Liver (tissue), 9 donors: ENCODE results near the gene COMMD6. TPM values are rescaled to one million over a fixed set of nuclear protein-coding genes. Genes with fewer than 3 reads are reported as not detected.
A peak's percentile ranks its signal among the peaks of the same experiment; 100 is the strongest.

Source experiments
- DNase-seq: peaks from one replicate; pipeline ENCODE4 v3.0.0-alpha.2; 2017; ENCODE audit warnings: low spot score
- H3K27ac ChIP-seq, 2 donors: one replicate each; pipeline ENCODE4 v1.7.0; 2013; ENCODE audit warnings: inconsistent platforms in 2 of 2, low read length in 2 of 2, control low read depth in 1 of 2, low read depth in 1 of 2, mild to moderate bottlenecking in 1 of 2
- H3K27me3 ChIP-seq, 4 donors: one replicate each; pipeline versions ENCODE4 v1.6.1 to v1.7.0; 2013; ENCODE audit warnings: low read length in 3 of 4, inconsistent platforms in 1 of 4, mild to moderate bottlenecking in 1 of 4, moderate library complexity in 1 of 4; ENCODE audit not compliant: control insufficient read depth in 4 of 4, insufficient read depth in 4 of 4
- H3K36me3 ChIP-seq, 4 donors: one replicate each; pipeline versions ENCODE4 v1.6.1 to v1.7.0; 2013; ENCODE audit warnings: low read length in 3 of 4, mild to moderate bottlenecking in 3 of 4, low read depth in 1 of 4, moderate library complexity in 1 of 4; ENCODE audit not compliant: control insufficient read depth in 4 of 4, insufficient read depth in 3 of 4
- H3K4me1 ChIP-seq, 4 donors: one replicate each; pipeline versions ENCODE4 v1.6.1 to v1.7.0; 2013; ENCODE audit warnings: low read length in 3 of 4, mild to moderate bottlenecking in 3 of 4, moderate library complexity in 1 of 4; ENCODE audit not compliant: control insufficient read depth in 4 of 4, insufficient read depth in 4 of 4
- H3K4me3 ChIP-seq, 3 donors: one replicate each; pipeline versions ENCODE4 v1.6.1 to v1.7.0; 2013; ENCODE audit warnings: low read length in 3 of 3, control low read depth in 1 of 3, low read depth in 1 of 3, mild to moderate bottlenecking in 1 of 3
- H3K9ac ChIP-seq, 2 donors: one replicate each; pipeline ENCODE4 v1.7.0; 2013; ENCODE audit warnings: low read length in 2 of 2, mild to moderate bottlenecking in 2 of 2, moderate library complexity in 2 of 2, control low read depth in 1 of 2, low read depth in 1 of 2
- H3K9me3 ChIP-seq, 4 donors: one replicate each; pipeline versions ENCODE4 v1.6.1 to v1.7.0; 2013; ENCODE audit warnings: low read length in 3 of 4; ENCODE audit not compliant: control insufficient read depth in 4 of 4
- EGR1 ChIP-seq, 2 donors: IDR thresholded peaks; 2 replicates each; pipeline ENCODE4 v1.6.1; 2016 to 2018; ENCODE audit warnings: antibody characterized with exemption in 2 of 2, low read depth in 2 of 2
- FOXA2 ChIP-seq: IDR thresholded peaks from 2 replicates; pipeline ENCODE4 v1.6.1; 2016; ENCODE audit warnings: antibody characterized with exemption
- GABPA ChIP-seq, 2 donors: IDR thresholded peaks in 1 of 2; conservative IDR thresholded peaks in 1 of 2; 2 replicates each; pipeline ENCODE4 v1.6.1; 2016; ENCODE audit warnings: antibody characterized with exemption in 2 of 2, mild to moderate bottlenecking in 1 of 2, moderate library complexity in 1 of 2
- HNF4A ChIP-seq, 2 donors: conservative IDR thresholded peaks; 2 replicates each; pipeline ENCODE4 v1.6.1; 2016; ENCODE audit warnings: antibody characterized with exemption in 2 of 2, mild to moderate bottlenecking in 2 of 2
- JUND ChIP-seq, 2 donors: IDR thresholded peaks; 2 replicates each; pipeline ENCODE4 v1.6.1; 2016; ENCODE audit warnings: antibody characterized with exemption in 2 of 2
- RAD21 ChIP-seq, 2 donors: IDR thresholded peaks; 2 replicates each; pipeline ENCODE4 v1.6.1; 2016; ENCODE audit warnings: antibody characterized with exemption in 2 of 2, mild to moderate bottlenecking in 2 of 2
- RXRA ChIP-seq, 2 donors: IDR thresholded peaks; 2 replicates each; pipeline ENCODE4 v1.6.1; 2017 to 2018; ENCODE audit warnings: antibody characterized with exemption in 2 of 2, mild to moderate bottlenecking in 1 of 2
- SP1 ChIP-seq: IDR thresholded peaks from 2 replicates; pipeline ENCODE4 v1.6.1; 2018; ENCODE audit warnings: antibody characterized with exemption, mild to moderate bottlenecking
- TAF1 ChIP-seq: conservative IDR thresholded peaks from 2 replicates; pipeline ENCODE4 v1.6.1; 2016; ENCODE audit warnings: antibody characterized with exemption, mild to moderate bottlenecking
- YY1 ChIP-seq: IDR thresholded peaks from 2 replicates; pipeline ENCODE4 v1.6.1; 2016; ENCODE audit warnings: antibody characterized with exemption, mild to moderate bottlenecking
- WGBS: extraction: QIAGEN DNeasy Blood & Tissue Kit; methylation state at CpG from one replicate; pipeline ENCODE4 v1.1.7; 2013; 5-methylcytosine and 5-hydroxymethylcytosine counted together
- polyA plus RNA-seq, 2 donors: library from polyadenylated mRNA; stranded (reverse) in 1 of 2; unstranded in 1 of 2; fragments of 200-250 nt in 1 of 2; fragments of >200 nt in 1 of 2; fragmentation: Nextera tagmentation in 1 of 2; extraction: Ambion mirVana in 1 of 2; gene quantifications; one replicate each; pipeline versions ENCODE4 v1.2.1 to v1.2.3, GENCODE V29; 2013 to 2015
- total RNA-seq, 2 donors: library from RNA; depleted of rRNA; stranded (reverse); fragments of >200 nt; gene quantifications; one replicate each; pipeline ENCODE4 v1.2.3, GENCODE V29; 2014
- TF ChIP-seq, protein P1 (sequence below): IDR thresholded peaks from 2 replicates; pipeline ENCODE4 v1.6.1; 2016; ENCODE audit warnings: antibody characterized with exemption
- TF ChIP-seq, protein P2 (sequence below): IDR thresholded peaks from 2 replicates; pipeline ENCODE4 v1.6.1; 2016; ENCODE audit warnings: antibody characterized with exemption
- TF ChIP-seq, protein P3 (sequence below): IDR thresholded peaks from 2 replicates; pipeline ENCODE4 v1.6.1; 2016; ENCODE audit warnings: antibody characterized with exemption, mild to moderate bottlenecking
- TF ChIP-seq, protein P4 (sequence below): IDR thresholded peaks from 2 replicates; pipeline ENCODE4 v1.6.1; 2016; ENCODE audit warnings: antibody characterized with exemption
- donor health status: healthy.
- donor health status: healthy.
- donor health status: healthy.
- donor health status: healthy.
- donor health status: healthy.

Gene COMMD6
- total and polyA plus RNA-seq, 4 donors: 10.1 to 149 (median 44.4) TPM

DNA sequence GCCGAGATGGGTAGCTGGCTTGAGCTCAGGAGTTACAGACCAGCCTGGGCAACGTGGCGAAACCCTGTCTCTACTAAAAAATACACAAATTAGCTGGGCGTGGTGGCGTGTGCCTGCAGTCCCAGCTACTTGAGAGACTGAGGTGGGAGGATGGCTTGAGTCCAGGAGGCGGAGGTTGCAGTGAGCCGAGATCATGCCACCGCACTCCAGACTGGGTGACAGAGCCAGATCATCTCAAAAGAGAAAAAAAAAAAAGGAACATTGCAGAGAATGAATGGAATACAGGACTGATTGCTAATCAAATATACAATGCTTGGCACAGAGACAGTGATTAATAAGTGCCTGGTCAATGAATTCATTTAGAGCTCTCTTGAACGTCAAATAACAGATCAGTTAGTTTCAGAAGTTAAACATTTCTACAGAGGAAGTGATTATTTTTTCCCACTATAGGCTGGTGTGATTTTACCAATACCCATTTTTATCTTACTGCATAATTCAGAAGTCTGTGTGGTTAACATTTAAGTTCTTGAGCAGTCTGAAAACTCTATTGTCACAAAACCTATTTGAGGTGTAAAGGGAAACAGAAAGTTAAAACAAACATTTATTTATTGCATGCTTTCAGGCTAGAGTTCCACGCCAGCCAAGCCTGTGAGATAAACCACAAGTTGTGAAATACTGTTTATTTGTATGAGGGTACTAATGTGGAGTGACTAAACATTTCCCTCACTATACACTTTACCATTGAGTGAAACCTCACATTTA is 48.0 kb downstream of the COMMD6 start:
- Histone ChIP-seq H3K4me3 (peak overlapping the region; percentile 34 to 55 (median 34)), H3K27ac (peak overlapping the region; percentile 75 to 83), H3K36me3 (no peaks in the 10 kb centered on the region), H3K4me1 (peaks cover 0 to 13% (median 4%) of the 10 kb centered on the region in 4 donors), H3K27me3 (no peaks in the 10 kb centered on the region), H3K9me3 (no peaks in the 10 kb centered on the region), H3K9ac (peak overlapping the region; percentile 42 to 45)
- 19% methylated on average over 10 of the region's 10 CpGs for WGBS
- DNase-seq: no peak
- TF ChIP-seq, protein P1, sequence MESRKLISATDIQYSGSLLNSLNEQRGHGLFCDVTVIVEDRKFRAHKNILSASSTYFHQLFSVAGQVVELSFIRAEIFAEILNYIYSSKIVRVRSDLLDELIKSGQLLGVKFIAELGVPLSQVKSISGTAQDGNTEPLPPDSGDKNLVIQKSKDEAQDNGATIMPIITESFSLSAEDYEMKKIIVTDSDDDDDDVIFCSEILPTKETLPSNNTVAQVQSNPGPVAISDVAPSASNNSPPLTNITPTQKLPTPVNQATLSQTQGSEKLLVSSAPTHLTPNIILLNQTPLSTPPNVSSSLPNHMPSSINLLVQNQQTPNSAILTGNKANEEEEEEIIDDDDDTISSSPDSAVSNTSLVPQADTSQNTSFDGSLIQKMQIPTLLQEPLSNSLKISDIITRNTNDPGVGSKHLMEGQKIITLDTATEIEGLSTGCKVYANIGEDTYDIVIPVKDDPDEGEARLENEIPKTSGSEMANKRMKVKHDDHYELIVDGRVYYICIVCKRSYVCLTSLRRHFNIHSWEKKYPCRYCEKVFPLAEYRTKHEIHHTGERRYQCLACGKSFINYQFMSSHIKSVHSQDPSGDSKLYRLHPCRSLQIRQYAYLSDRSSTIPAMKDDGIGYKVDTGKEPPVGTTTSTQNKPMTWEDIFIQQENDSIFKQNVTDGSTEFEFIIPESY: peak; percentile 67
- TF ChIP-seq, protein P2, sequence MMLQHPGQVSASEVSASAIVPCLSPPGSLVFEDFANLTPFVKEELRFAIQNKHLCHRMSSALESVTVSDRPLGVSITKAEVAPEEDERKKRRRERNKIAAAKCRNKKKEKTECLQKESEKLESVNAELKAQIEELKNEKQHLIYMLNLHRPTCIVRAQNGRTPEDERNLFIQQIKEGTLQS: peak; percentile 71
- TF ChIP-seq YY1: no peak
- peak; percentile 65 to 96 for TF ChIP-seq JUND (IDR thresholded peaks at IDR 0.05)
- peak in 1 of 2 donors; percentile 30 for TF ChIP-seq RAD21 (IDR thresholded peaks at IDR 0.05)
- TF ChIP-seq, protein P3, sequence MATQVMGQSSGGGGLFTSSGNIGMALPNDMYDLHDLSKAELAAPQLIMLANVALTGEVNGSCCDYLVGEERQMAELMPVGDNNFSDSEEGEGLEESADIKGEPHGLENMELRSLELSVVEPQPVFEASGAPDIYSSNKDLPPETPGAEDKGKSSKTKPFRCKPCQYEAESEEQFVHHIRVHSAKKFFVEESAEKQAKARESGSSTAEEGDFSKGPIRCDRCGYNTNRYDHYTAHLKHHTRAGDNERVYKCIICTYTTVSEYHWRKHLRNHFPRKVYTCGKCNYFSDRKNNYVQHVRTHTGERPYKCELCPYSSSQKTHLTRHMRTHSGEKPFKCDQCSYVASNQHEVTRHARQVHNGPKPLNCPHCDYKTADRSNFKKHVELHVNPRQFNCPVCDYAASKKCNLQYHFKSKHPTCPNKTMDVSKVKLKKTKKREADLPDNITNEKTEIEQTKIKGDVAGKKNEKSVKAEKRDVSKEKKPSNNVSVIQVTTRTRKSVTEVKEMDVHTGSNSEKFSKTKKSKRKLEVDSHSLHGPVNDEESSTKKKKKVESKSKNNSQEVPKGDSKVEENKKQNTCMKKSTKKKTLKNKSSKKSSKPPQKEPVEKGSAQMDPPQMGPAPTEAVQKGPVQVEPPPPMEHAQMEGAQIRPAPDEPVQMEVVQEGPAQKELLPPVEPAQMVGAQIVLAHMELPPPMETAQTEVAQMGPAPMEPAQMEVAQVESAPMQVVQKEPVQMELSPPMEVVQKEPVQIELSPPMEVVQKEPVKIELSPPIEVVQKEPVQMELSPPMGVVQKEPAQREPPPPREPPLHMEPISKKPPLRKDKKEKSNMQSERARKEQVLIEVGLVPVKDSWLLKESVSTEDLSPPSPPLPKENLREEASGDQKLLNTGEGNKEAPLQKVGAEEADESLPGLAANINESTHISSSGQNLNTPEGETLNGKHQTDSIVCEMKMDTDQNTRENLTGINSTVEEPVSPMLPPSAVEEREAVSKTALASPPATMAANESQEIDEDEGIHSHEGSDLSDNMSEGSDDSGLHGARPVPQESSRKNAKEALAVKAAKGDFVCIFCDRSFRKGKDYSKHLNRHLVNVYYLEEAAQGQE: peak; percentile 35
- peak; percentile 47 for TF ChIP-seq SP1
- TF ChIP-seq, protein P4, sequence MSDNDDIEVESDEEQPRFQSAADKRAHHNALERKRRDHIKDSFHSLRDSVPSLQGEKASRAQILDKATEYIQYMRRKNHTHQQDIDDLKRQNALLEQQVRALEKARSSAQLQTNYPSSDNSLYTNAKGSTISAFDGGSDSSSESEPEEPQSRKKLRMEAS: peak; percentile 55
- TF ChIP-seq TAF1: no peak
- no peak for TF ChIP-seq GABPA (IDR thresholded peaks at IDR 0.05 in 1 of 2, conservative IDR thresholded peaks at IDR 0.05 in 1 of 2)
- peak in 1 of 2 donors; percentile 63 for TF ChIP-seq RXRA (IDR thresholded peaks at IDR 0.05)
- peak; percentile 19 to 57 for TF ChIP-seq HNF4A (conservative IDR thresholded peaks at IDR 0.05)
- TF ChIP-seq EGR1 (IDR thresholded peaks at IDR 0.05; ENCODE audit: low read depth in 2 of 2): peak in 1 of 2 donors; percentile 63
- TF ChIP-seq FOXA2: peak; percentile 60
